ENCODE measurements around the gene SETD6. TPM values are rescaled to one million over a fixed set of nuclear protein-coding genes. Genes with fewer than 3 reads are reported as not detected.

SETD6 gene
- total and polyA plus RNA-seq, 4 donors: 18.2 to 49.4 (median 25.4) TPM

GRCh38 chr16:58475091-58475619, 40.2 kb upstream of the SETD6 start:
- Histone ChIP-seq H3K36me3 (ENCODE audit: control insufficient read depth, insufficient read depth, low read length) (no peaks in the 10 kb centered on the region), H3K27me3 (ENCODE audit: control insufficient read depth, insufficient read depth, low read length) (no peaks in the 10 kb centered on the region), H3K4me3 (ENCODE audit: low read depth, low read length) (no peak overlapping the region), H3K9me3 (ENCODE audit: control insufficient read depth, insufficient read depth, low read length) (no peaks in the 10 kb centered on the region), H3K27ac (ENCODE audit: low read depth, low read length) (no peak overlapping the region), H3K4me1 (ENCODE audit: control insufficient read depth, insufficient read depth, low read length) (no peaks in the 10 kb centered on the region)
- 25% methylated on average over 3 of the region's 4 CpGs for WGBS (ENCODE audit: insufficient coverage)
- DNase-seq (ENCODE audit: low read depth in 4 of 6, low spot score in 6 of 6): no peak

- no peaks in the 10 kb centered on the region for H3K27me3 ChIP-seq (ENCODE audit: control insufficient read depth, insufficient read depth, low read length)
- no peak overlapping the region for H3K27ac ChIP-seq (ENCODE audit: low read depth, low read length)
- no peak for DNase-seq (ENCODE audit: low read depth in 4 of 6, low spot score in 6 of 6)
- H3K4me1 ChIP-seq (ENCODE audit: control insufficient read depth, insufficient read depth, low read length): no peaks in the 10 kb centered on the region
- H3K36me3 ChIP-seq (ENCODE audit: control insufficient read depth, insufficient read depth, low read length): no peaks in the 10 kb centered on the region
- H3K4me3 ChIP-seq (ENCODE audit: low read depth, low read length): no peak overlapping the region
- WGBS (ENCODE audit: insufficient coverage): no CpG with 5 or more reads among the region's 1 CpG
- no peaks in the 10 kb centered on the region for H3K9me3 ChIP-seq (ENCODE audit: control insufficient read depth, insufficient read depth, low read length)
Observed at GRCh38 chr16:58476791-58477190, 38.5 kb upstream of the SETD6 start.

DNA sequence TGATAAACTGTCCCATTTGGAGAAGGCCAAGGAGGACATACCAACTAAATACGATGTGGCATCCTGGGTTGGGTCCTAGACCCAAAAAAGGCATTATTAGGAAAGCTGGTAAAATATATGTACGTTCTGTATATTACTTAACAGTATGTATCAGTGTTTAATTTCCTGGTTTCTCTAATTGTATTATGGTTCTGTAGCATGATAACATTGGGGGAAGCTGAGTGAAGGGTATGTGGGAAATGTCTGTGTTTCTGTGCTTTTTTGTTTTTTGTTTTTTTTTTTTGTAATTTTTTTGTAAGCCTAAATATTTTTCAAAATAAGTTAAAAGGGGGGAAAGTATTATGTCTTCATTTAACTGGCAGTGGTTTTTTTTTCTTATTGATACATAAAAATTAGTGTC, 36.9 kb upstream of the SETD6 start:
- Histone ChIP-seq H3K4me1 (ENCODE audit: control insufficient read depth, insufficient read depth, low read length) (no peaks in the 10 kb centered on the region), H3K36me3 (ENCODE audit: control insufficient read depth, insufficient read depth, low read length) (no peaks in the 10 kb centered on the region), H3K4me3 (ENCODE audit: low read depth, low read length) (no peak overlapping the region), H3K27ac (ENCODE audit: low read depth, low read length) (no peak overlapping the region), H3K27me3 (ENCODE audit: control insufficient read depth, insufficient read depth, low read length) (no peaks in the 10 kb centered on the region), H3K9me3 (ENCODE audit: control insufficient read depth, insufficient read depth, low read length) (no peaks in the 10 kb centered on the region)
- no peak for DNase-seq (ENCODE audit: low read depth in 4 of 6, low spot score in 6 of 6)
- WGBS (ENCODE audit: insufficient coverage): no CpG with 5 or more reads among the region's 2 CpGs

DNA sequence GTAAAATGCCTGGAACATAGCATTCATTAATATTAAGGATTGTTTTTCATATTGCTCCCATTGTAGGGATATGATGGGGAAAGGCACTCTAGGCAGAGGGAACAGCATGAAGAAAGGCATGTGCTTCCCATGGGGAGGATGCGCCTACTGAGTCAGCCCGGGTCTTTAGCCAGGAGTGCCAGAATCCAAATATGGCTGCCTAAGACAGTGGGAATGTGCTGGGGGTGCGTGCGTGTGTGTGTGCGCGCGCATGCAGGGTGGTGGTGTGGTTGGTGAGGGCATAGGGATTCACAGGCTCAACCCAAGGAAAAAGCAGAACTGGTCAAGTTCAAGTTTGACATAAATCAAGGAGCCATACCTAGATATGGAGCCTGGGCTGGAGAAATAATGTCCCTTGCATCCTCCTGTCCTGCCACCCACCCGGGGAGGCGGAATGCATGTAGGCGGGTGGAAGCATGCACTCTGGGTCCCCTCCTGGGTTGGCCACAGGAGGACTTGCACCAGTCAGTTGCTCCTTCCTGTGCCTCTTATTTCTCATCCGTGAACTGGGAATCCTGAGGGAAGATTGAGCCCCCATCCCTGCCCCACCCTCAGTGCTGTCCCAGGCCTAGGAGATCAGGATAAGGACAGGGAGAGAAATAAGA, 34.0 kb upstream of the SETD6 start:
- Histone ChIP-seq H3K4me1 (ENCODE audit: control insufficient read depth, insufficient read depth, low read length) (peaks cover 6% of the 10 kb centered on the region), H3K36me3 (ENCODE audit: control insufficient read depth, insufficient read depth, low read length) (no peaks in the 10 kb centered on the region), H3K9me3 (ENCODE audit: control insufficient read depth, insufficient read depth, low read length) (no peaks in the 10 kb centered on the region), H3K27ac (ENCODE audit: low read depth, low read length) (no peak overlapping the region), H3K4me3 (ENCODE audit: low read depth, low read length) (no peak overlapping the region), H3K27me3 (ENCODE audit: control insufficient read depth, insufficient read depth, low read length) (no peaks in the 10 kb centered on the region)
- DNase-seq (ENCODE audit: low read depth in 4 of 6, low spot score in 6 of 6): no peak
- WGBS (ENCODE audit: insufficient coverage): 96% methylated on average over 10 of the region's 11 CpGs

- Histone ChIP-seq H3K27me3 (ENCODE audit: control insufficient read depth, insufficient read depth, low read length) (no peaks in the 10 kb centered on the region), H3K4me3 (ENCODE audit: low read depth, low read length) (no peak overlapping the region), H3K36me3 (ENCODE audit: control insufficient read depth, insufficient read depth, low read length) (no peaks in the 10 kb centered on the region), H3K4me1 (ENCODE audit: control insufficient read depth, insufficient read depth, low read length) (peaks cover 6% of the 10 kb centered on the region), H3K9me3 (ENCODE audit: control insufficient read depth, insufficient read depth, low read length) (no peaks in the 10 kb centered on the region), H3K27ac (ENCODE audit: low read depth, low read length) (no peak overlapping the region)
- 81% methylated on average over 8 of the region's 8 CpGs for WGBS (ENCODE audit: insufficient coverage)
- no peak for DNase-seq (ENCODE audit: low read depth in 4 of 6, low spot score in 6 of 6)
Observed at GRCh38 chr16:58481931-58482330, 33.4 kb upstream of the SETD6 start.

GRCh38 chr16:58485184-58485887, 30.0 kb upstream of the SETD6 start:
- Histone ChIP-seq H3K4me3 (ENCODE audit: low read depth, low read length) (no peak overlapping the region), H3K27me3 (ENCODE audit: control insufficient read depth, insufficient read depth, low read length) (no peaks in the 10 kb centered on the region), H3K9me3 (ENCODE audit: control insufficient read depth, insufficient read depth, low read length) (no peaks in the 10 kb centered on the region), H3K4me1 (ENCODE audit: control insufficient read depth, insufficient read depth, low read length) (peaks cover 15% of the 10 kb centered on the region), H3K27ac (ENCODE audit: low read depth, low read length) (no peak overlapping the region), H3K36me3 (ENCODE audit: control insufficient read depth, insufficient read depth, low read length) (peaks cover 7% of the 10 kb centered on the region)
- DNase-seq (ENCODE audit: low read depth in 4 of 6, low spot score in 6 of 6): peak in 1 of 6 donors; percentile 41
- WGBS (ENCODE audit: insufficient coverage): 29% methylated on average over 4 of the region's 11 CpGs

DNA sequence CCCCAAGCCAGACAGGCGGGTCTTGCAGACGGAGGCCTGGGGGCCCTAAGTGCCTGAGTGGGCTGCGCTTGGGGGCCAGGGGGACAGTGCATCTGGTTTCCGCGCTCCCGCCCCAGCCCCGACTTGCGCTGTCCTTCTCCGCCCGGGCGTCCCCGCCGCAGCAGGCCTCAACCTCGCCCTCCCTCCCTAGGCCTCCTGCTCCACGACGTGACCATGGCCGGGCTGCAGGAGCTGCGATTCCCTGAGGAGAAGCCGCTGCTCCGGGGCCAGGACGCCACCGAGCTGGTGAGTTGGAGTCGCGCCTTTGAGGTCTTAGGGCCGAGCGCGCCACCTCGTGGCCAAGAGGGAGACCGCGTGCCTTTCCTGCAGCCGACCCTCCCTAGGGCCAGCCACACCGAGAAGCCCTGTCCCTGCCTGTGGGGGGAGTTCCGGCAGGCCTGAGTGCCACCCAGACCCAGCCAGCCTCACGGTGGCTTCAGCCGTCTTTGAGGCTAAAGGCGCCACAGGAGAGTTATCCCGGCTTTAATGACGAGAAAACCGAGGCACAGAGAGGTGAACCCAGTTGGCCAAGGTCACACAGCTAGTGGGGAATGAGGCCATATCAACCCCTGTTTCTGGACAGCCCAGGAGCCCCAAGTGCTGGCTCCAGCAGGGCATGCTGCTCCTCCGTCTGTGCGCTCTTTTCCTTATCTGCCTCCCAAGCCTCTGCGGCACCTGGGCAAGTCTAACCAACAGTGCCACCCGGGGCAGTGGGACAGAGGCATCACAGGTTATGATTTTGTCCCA, 27.6 kb upstream of the SETD6 start:
- DNase-seq (ENCODE audit: low read depth in 4 of 6, low spot score in 6 of 6): peak in 3 of 6 donors; percentile 71 to 94 (median 93)
- Histone ChIP-seq H3K27ac (ENCODE audit: low read depth, low read length) (no peak overlapping the region), H3K27me3 (ENCODE audit: control insufficient read depth, insufficient read depth, low read length) (no peaks in the 10 kb centered on the region), H3K9me3 (ENCODE audit: control insufficient read depth, insufficient read depth, low read length) (no peaks in the 10 kb centered on the region), H3K36me3 (ENCODE audit: control insufficient read depth, insufficient read depth, low read length) (peaks cover 7% of the 10 kb centered on the region), H3K4me3 (ENCODE audit: low read depth, low read length) (peak overlapping the region; percentile 24), H3K4me1 (ENCODE audit: control insufficient read depth, insufficient read depth, low read length) (peaks cover 23% of the 10 kb centered on the region)
- WGBS (ENCODE audit: insufficient coverage): 19% methylated on average over 43 of the region's 43 CpGs

DNA sequence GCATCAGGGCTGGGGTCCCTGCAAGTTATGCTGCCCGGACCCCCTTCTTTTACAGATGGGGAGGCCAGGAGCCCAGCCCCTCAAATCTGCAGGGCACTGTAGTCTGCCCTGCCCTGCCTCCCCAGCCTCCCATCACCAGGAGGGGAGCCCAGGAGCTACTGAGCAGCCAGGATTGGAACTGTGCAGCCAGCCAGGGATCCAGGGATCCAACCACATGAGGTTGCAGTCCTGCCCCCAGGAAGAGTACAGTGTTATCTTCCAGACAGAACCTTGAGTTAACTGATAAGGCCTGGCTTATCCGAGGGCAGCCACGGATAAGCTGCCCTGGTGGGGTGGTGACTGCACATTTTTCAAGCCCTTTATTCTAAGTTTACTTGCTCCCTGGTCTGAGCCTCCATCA, 26.8 kb upstream of the SETD6 start:
- Histone ChIP-seq H3K27me3 (ENCODE audit: control insufficient read depth, insufficient read depth, low read length) (no peaks in the 10 kb centered on the region), H3K9me3 (ENCODE audit: control insufficient read depth, insufficient read depth, low read length) (no peaks in the 10 kb centered on the region), H3K4me1 (ENCODE audit: control insufficient read depth, insufficient read depth, low read length) (peaks cover 29% of the 10 kb centered on the region), H3K36me3 (ENCODE audit: control insufficient read depth, insufficient read depth, low read length) (peaks cover 7% of the 10 kb centered on the region), H3K27ac (ENCODE audit: low read depth, low read length) (no peak overlapping the region), H3K4me3 (ENCODE audit: low read depth, low read length) (no peak overlapping the region)
- no peak for DNase-seq (ENCODE audit: low read depth in 4 of 6, low spot score in 6 of 6)
- 95% methylated on average over 3 of the region's 3 CpGs for WGBS (ENCODE audit: insufficient coverage)

DNA sequence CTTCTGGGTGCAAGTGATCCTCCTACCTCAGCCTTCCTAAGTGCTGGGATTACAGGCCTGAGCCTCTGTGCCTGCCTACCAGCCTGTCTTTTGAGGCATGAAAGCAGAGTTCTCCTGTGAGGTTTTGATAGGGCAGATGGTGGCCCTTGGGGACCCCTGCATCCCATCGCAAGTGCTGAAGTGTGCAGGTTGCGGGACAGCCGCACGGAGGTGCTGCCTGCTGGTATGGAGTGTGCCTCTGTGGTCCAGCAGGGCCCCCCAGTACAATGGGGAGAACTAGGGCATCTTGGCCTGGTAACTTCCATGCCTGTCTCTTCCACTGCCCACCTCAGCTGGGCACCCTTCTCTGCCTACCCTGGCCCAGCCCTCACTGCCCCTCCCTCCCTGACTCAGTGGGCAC, 25.3 kb upstream of the SETD6 start:
- no peaks in the 10 kb centered on the region for H3K9me3 ChIP-seq (ENCODE audit: control insufficient read depth, insufficient read depth, low read length)
- no peak overlapping the region for H3K4me3 ChIP-seq (ENCODE audit: low read depth, low read length)
- peaks cover 9% of the 10 kb centered on the region for H3K36me3 ChIP-seq (ENCODE audit: control insufficient read depth, insufficient read depth, low read length)
- H3K4me1 ChIP-seq (ENCODE audit: control insufficient read depth, insufficient read depth, low read length): peaks cover 44% of the 10 kb centered on the region
- H3K27ac ChIP-seq (ENCODE audit: low read depth, low read length): no peak overlapping the region
- no peaks in the 10 kb centered on the region for H3K27me3 ChIP-seq (ENCODE audit: control insufficient read depth, insufficient read depth, low read length)
- DNase-seq (ENCODE audit: low read depth in 4 of 6, low spot score in 6 of 6): no peak
- 98% methylated on average over 4 of the region's 4 CpGs for WGBS (ENCODE audit: insufficient coverage)

Measured in spinal cord (tissue), 10 donors.